AG09319 (cell line): ENCODE measurements around the gene POLR2L.

Source experiments
- DNase-seq: peaks from one replicate; pipeline ENCODE4 v3.0.0-alpha.2; 2010; ENCODE audit warnings: low read depth; ENCODE audit errors: extremely low read depth
- TF ChIP-seq, protein P1 (sequence below): IDR thresholded peaks from 2 replicates; pipeline ENCODE4 v1.5.1; 2011; ENCODE audit warnings: low read depth, mild to moderate bottlenecking, inconsistent platforms, low read length, moderate library complexity

POLR2L gene

DNA sequence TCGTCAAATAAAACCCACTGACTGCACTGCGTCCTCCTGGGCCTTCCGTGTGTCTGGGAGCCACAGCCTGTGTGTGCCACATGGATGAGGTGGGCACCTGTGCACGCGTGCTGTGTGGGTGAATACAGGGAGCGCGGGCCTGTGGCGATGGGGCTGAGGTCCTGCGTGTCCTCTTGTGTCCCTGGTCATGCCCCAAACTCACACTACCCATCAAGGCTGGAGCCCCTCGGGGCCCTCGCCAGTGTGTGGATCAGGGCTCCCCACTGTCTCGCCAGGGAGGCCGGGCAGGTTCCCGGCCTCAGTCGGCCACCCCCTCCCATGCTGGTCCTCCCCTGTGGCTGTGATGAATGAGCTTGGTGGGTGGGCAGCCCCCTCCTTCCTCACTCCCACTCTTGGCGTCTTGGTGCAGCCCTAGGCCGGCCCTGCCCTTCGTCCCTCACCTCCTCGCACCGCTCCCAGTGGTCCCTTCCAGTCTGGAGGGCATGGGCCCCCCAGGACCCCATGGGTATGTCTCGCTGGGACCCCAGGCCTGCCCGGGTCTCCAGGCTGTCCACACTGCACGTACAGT, 10.3 kb downstream of the POLR2L start:
- TF ChIP-seq, protein P1, sequence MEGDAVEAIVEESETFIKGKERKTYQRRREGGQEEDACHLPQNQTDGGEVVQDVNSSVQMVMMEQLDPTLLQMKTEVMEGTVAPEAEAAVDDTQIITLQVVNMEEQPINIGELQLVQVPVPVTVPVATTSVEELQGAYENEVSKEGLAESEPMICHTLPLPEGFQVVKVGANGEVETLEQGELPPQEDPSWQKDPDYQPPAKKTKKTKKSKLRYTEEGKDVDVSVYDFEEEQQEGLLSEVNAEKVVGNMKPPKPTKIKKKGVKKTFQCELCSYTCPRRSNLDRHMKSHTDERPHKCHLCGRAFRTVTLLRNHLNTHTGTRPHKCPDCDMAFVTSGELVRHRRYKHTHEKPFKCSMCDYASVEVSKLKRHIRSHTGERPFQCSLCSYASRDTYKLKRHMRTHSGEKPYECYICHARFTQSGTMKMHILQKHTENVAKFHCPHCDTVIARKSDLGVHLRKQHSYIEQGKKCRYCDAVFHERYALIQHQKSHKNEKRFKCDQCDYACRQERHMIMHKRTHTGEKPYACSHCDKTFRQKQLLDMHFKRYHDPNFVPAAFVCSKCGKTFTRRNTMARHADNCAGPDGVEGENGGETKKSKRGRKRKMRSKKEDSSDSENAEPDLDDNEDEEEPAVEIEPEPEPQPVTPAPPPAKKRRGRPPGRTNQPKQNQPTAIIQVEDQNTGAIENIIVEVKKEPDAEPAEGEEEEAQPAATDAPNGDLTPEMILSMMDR: no peak
- no peak for DNase-seq

DNA sequence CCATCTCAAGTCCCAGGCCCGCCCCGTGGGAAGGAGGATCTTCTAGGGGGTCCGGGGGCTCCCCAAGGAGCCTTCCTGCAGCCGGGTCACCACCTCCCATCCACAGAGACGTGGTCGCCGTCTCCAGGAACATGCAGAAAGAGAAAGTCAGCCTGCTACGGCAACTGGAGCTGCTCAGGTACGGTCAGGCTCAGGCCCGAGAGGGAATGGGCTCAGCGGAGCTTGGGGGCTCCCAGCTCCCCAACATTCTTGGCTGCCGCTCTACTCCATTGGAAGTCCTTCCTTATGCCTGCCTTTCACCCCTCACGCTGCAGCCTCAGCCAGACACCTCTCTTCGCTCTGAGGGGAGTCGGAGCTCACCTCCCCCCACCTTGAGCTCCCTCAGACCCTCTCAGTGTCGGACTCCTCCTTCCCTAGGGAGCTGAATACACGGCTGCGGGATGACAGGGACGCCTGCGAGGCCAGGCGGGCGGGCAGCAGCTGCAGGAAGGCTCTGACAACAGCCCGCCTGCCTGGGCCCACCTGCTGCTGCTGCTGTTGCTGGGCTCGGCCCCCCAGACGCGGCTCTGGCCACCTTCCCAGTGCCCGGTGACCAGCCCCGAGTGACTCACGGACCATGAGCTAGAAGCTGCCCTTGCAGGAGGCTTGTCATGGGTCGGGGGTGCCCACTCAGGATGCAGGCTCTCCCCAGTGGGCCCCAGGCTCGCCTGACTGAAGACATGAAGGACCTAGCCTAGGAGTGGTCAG, 11.0 kb downstream of the POLR2L start:
- DNase-seq: no peak
- TF ChIP-seq, protein P1: no peak

DNA sequence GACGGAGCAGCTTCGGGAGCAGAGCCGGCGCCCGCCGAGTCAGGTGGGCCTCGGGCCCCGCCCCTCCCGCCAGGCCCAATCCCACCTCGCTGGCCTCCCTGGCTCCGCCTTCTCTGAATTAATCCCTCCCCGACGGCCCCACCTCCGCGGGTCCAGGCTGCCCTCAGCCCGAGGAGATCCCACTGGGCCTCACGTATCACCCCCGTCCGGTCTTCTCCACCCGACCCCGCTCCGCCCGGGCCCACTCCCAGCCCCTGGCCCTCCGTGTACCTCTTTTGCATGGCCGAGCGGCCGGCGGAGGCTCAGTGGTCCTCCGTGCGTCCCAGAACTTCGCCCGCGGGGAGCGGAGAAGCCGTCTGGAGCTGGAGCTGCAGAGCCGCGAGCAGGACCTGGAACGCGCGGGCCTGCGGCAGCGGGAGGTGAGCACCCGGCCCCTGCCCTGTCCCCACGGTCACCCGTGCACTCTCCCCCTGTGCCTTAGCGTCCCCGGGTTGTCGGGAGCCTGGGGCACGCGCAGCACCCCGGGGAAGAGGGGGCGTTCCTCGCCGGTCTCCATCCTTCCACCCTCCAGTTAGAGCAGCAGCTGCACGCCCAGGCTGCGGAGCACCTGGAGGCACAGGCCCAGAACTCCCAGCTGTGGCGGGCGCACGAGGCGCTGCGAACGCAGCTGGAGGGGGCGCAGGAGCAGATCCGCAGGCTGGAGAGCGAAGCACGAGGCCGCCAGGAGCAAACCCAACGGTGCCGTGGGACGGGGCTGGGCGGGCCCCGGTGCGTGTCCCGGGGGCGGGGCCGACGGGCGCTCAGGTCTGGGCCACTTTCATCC, 11.8 kb downstream of the POLR2L start:
- DNase-seq: no peak
- TF ChIP-seq, protein P1: no peak

DNA sequence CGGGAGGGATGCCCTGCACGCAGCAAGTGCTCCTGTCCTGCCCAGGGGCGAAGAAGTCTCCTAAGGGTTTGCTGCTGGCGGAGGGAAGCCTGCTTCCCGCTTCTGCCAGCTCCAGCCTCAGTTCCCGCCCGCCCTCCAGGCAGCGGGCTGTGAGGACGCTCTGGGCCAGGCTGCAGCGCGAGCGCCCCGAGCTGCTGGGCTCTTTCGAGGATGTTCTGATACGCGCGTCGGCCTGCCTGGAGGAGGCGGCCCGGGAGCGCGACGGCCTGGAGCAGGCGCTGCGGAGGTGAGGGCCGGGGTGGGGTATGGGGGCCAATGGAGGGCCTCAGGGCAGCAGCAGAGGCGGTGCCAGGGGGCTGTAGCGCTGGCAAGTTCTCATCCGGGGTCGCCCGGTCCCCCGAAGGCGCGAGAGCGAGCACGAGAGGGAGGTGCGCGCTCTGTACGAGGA, 12.5 kb downstream of the POLR2L start:
- TF ChIP-seq, protein P1: no peak

DNA sequence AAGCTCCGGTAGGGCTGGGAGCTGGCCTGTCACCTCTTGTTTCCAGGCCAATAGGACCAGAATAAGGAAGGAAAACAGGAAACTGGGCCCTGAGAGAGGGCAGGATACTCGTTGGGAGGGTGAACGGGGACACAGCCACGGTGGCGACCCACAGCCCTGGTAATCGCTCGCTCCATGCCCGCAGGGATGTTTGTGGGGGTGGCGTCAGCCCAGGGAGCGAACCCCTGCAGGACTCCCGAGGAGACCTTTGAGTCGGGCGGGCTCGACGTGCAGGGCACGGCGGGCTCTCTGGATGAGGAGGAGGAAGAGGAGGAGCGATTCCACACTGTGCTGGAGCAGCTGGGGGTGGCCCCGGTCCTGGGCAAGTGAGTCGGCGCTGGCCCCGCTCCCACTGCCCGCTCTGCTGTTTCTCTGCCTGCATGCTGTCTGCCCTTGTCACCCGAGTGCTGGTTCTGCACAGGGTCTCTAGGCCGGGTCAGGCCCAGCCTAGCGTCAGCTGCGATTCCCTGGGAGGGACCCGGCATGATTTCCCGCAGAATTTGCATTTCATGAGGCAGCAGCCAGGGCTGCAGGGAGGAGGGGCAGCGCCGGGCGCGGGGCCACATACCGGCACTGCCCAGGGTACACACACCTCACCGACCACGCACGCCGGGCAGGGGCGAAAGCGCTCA, 13.0 kb downstream of the POLR2L start:
- TF ChIP-seq, protein P1: no peak
- no peak for DNase-seq

More for the DNA sequence above, 12.5 kb downstream of the POLR2L start:
- DNase-seq: no peak

DNA sequence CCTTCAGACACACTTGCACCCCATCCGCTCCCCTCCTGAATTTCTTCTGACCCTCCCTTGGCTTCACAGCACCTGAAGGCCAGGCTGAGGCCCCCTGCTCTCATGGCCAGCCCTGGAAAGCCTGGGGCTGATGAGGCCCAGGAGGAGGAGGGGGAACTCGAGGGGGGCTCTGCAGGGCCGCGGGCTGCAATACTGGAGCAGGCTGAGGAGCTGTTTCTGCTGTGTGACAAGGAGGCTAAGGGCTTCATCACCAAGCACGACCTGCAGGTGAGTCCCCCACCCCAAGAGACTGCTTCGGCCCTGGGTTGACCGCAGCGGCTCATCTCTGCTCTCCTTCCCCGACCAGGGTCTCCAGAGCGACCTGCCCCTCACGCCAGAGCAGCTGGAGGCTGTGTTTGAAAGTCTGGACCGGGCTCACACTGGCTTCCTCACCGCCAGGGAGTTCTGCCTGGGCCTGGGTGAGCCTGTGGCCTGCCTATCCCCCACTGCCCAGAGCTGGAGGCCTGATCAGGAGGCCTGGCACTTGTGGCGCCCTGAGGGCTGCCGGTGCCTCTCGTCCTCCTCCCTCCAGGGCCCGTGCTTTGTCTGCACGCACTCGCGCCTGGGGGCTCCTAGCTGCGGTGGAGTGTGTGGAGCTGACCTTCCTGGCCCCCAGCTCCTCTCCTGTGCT, 13.7 kb downstream of the POLR2L start:
- DNase-seq: no peak
- TF ChIP-seq, protein P1: no peak
